Measurements from ENCODE around the gene TNK1. TPM values are rescaled to one million over a fixed set of nuclear protein-coding genes. Genes with fewer than 3 reads are reported as not detected.
A peak's percentile ranks its signal among the peaks of the same experiment; 100 is the strongest.
"Not testable (repeated sequence)": the region's sequence is repeated elsewhere in the genome, so short reads cannot be mapped to it uniquely, and the experiment has no call there.

TNK1 gene
- total RNA-seq = under 0.01 and 2.2 TPM in 2 replicates

GRCh38 chr17:7380855-7381683 is at the start of gene TNK1:
Gene TNK1, plus strand, starts transcription at chr17:7381089. Its CDS starts 1,838 bp downstream, at chr17:7382927.
- H3K4me3 ChIP-seq (ENCODE audit: low read depth, low read length) = peak within 1 kb of the TSS; percentile 33
- no peak for DNase-seq (ENCODE audit: low read depth)
- no peak for TF ChIP-seq CTCF (IDR thresholded peaks at IDR 0.05; ENCODE audit: insufficient read depth, low read depth, low read length)

- no peak for DNase-seq (ENCODE audit: low read depth)
- no peak for TF ChIP-seq CTCF (IDR thresholded peaks at IDR 0.05; ENCODE audit: insufficient read depth, low read depth, low read length)
- no peak overlapping the region for H3K4me3 ChIP-seq (ENCODE audit: low read depth, low read length)
These were observed 48.8 kb upstream of the TNK1 start for GRCh38 chr17:7332111-7332510.

- DNase-seq (ENCODE audit: low read depth); H3K4me3 ChIP-seq (ENCODE audit: low read depth, low read length): not testable (repeated sequence)
These were observed 48.3 kb upstream of the TNK1 start for GRCh38 chr17:7332600-7333069.

GRCh38 chr17:7334938-7335538 is 45.9 kb upstream of the TNK1 start:
- DNase-seq (ENCODE audit: low read depth) = no peak
- no peak for TF ChIP-seq CTCF (IDR thresholded peaks at IDR 0.05; ENCODE audit: insufficient read depth, low read depth, low read length)
- no peak overlapping the region for H3K4me3 ChIP-seq (ENCODE audit: low read depth, low read length)

GRCh38 chr17:7335765-7336164 is 45.1 kb upstream of the TNK1 start:
- DNase-seq (ENCODE audit: low read depth); H3K4me3 ChIP-seq (ENCODE audit: low read depth, low read length): not testable (repeated sequence)

- TF ChIP-seq CTCF (IDR thresholded peaks at IDR 0.05; ENCODE audit: insufficient read depth, low read depth, low read length) = no peak
- no peak for DNase-seq (ENCODE audit: low read depth)
These were observed 44.4 kb upstream of the TNK1 start, which contains the start of gene ACAP1 for GRCh38 chr17:7336240-7337175. Gene ACAP1, plus strand, starts transcription at chr17:7336529. Its CDS starts 206 bp downstream, at chr17:7336735.

GRCh38 chr17:7337600-7337999 is 43.3 kb upstream of the TNK1 start:
- not testable (repeated sequence) for H3K4me3 ChIP-seq (ENCODE audit: low read depth, low read length); DNase-seq (ENCODE audit: low read depth)

More at GRCh38 chr17:7336240-7337175, 44.4 kb upstream of the TNK1 start, which contains the start of gene ACAP1:
- no peak within 1 kb of the TSS for H3K4me3 ChIP-seq (ENCODE audit: low read depth, low read length)

GRCh38 chr17:7340179-7340578 is 40.7 kb upstream of the TNK1 start:
- no peak overlapping the region for H3K4me3 ChIP-seq (ENCODE audit: low read depth, low read length)
- DNase-seq (ENCODE audit: low read depth) = peak; percentile 36
- no peak for TF ChIP-seq CTCF (IDR thresholded peaks at IDR 0.05; ENCODE audit: insufficient read depth, low read depth, low read length)
